CD14-positive monocyte (primary cell): ENCODE results near the gene SLC24A4. TPM values are rescaled to one million over a fixed set of nuclear protein-coding genes. Genes with fewer than 3 reads are reported as not detected.
A peak's percentile ranks its signal among the peaks of the same experiment; 100 is the strongest.

Source experiments
- DNase-seq, 3 donors: peaks; one replicate each; pipeline ENCODE4 v3.0.0-alpha.2; 2011 to 2022
- H2AFZ ChIP-seq: 2 replicates; pipeline ENCODE4 v1.6.0; 2012; ENCODE audit warnings: mild to moderate bottlenecking, low read depth, low read length, inconsistent platforms; ENCODE audit not compliant: insufficient read depth, poor library complexity, severe bottlenecking
- H3K27ac ChIP-seq, 2 donors: 1 replicate in 1 of 2; 2 replicates in 1 of 2; pipeline ENCODE4 v1.5.1; 2012 to 2013; ENCODE audit warnings: low read length in 2 of 2, control low read depth in 1 of 2, inconsistent platforms in 1 of 2, low read depth in 1 of 2, mild to moderate bottlenecking in 1 of 2
- H3K27me3 ChIP-seq, 2 donors: one replicate each; pipeline versions ENCODE4 v1.6.0 to v1.6.1; 2011 to 2013; ENCODE audit warnings: low read length in 2 of 2; ENCODE audit not compliant: control insufficient read depth in 2 of 2, insufficient read depth in 2 of 2
- H3K36me3 ChIP-seq, 2 donors: replicated peaks in 1 of 2; 1 replicate in 1 of 2; 2 replicates in 1 of 2; pipeline versions ENCODE4 v1.5.1 to v1.6.1; 2012 to 2013; ENCODE audit warnings: low read length in 2 of 2, control low read depth in 1 of 2, inconsistent platforms in 1 of 2, mild to moderate bottlenecking in 1 of 2; ENCODE audit not compliant: insufficient read depth in 2 of 2, control insufficient read depth in 1 of 2
- H3K4me1 ChIP-seq, 2 donors: 1 replicate in 1 of 2; 2 replicates in 1 of 2; pipeline versions ENCODE4 v1.5.1 to v1.6.1; 2012 to 2013; ENCODE audit warnings: low read length in 2 of 2, control low read depth in 1 of 2, inconsistent platforms in 1 of 2, mild to moderate bottlenecking in 1 of 2, moderate library complexity in 1 of 2; ENCODE audit not compliant: insufficient read depth in 2 of 2, control insufficient read depth in 1 of 2
- H3K4me2 ChIP-seq: replicated peaks from 2 replicates; pipeline ENCODE3; 2012; ENCODE audit warnings: low read length, moderate library complexity, mild to moderate bottlenecking; ENCODE audit not compliant: poor library complexity, severe bottlenecking; ENCODE audit errors: extremely low read depth
- H3K4me3 ChIP-seq, 3 experiments: fragments of 200-600 bp in 1 of 3; sonication (generic) in 1 of 3; replicated peaks in 1 of 3; 1 replicate in 2 of 3; 2 replicates in 1 of 3; pipeline ENCODE4 v1.5.1; 2011 to 2013; ENCODE audit warnings: low read length in 3 of 3, mild to moderate bottlenecking in 3 of 3, control low read depth in 2 of 3, low read depth in 2 of 3, inconsistent platforms in 1 of 3, moderate library complexity in 1 of 3
- H3K79me2 ChIP-seq: 2 replicates; pipeline ENCODE4 v1.6.0; 2012; ENCODE audit warnings: mild to moderate bottlenecking, control low read depth, inconsistent platforms, low read length, moderate library complexity; ENCODE audit not compliant: insufficient read depth
- H3K9ac ChIP-seq: 2 replicates; pipeline ENCODE4 v1.6.0; 2017; ENCODE audit warnings: low read length, mild to moderate bottlenecking; ENCODE audit not compliant: insufficient read depth, poor library complexity, severe bottlenecking
- H3K9me3 ChIP-seq, 2 donors: replicated peaks in 1 of 2; 1 replicate in 1 of 2; 2 replicates in 1 of 2; pipeline versions ENCODE4 v1.5.1 to v1.6.1; 2012 to 2013; ENCODE audit warnings: low read length in 2 of 2, control low read depth in 1 of 2; ENCODE audit not compliant: control insufficient read depth in 1 of 2, insufficient read depth in 1 of 2
- H4K20me1 ChIP-seq: 2 replicates; pipeline ENCODE4 v1.6.0; 2012; ENCODE audit warnings: mild to moderate bottlenecking, low read length, control low read depth, moderate library complexity; ENCODE audit not compliant: insufficient read depth
- H3K27ac Mint-ChIP-seq, 7 donors: one replicate each; pipeline ENCODE4 v1.8.0; 2020; ENCODE audit warnings: mild to moderate bottlenecking in 7 of 7, mixed read lengths in 7 of 7, moderate library complexity in 6 of 7, inconsistent platforms in 2 of 7
- H3K27me3 Mint-ChIP-seq, 3 donors: one replicate each; pipeline ENCODE4 v1.8.0; 2021 to 2022; ENCODE audit warnings: low read depth in 3 of 3, mild to moderate bottlenecking in 3 of 3, mixed read lengths in 3 of 3, moderate library complexity in 3 of 3, inconsistent platforms in 1 of 3
- H3K36me3 Mint-ChIP-seq, 2 donors: one replicate each; pipeline ENCODE4 v1.8.0; 2020; ENCODE audit warnings: mixed read lengths in 2 of 2, inconsistent platforms in 1 of 2, mild to moderate bottlenecking in 1 of 2
- H3K4me1 Mint-ChIP-seq: one replicate; pipeline ENCODE4 v1.8.0; 2020; ENCODE audit warnings: mild to moderate bottlenecking, mixed read lengths
- H3K4me3 Mint-ChIP-seq, 2 donors: one replicate each; pipeline ENCODE4 v1.8.0; 2020; ENCODE audit warnings: mild to moderate bottlenecking in 2 of 2, mixed read lengths in 2 of 2, moderate library complexity in 1 of 2
- H3K9me3 Mint-ChIP-seq, 7 donors: one replicate each; pipeline ENCODE4 v1.8.0; 2020 to 2022; ENCODE audit warnings: mixed read lengths in 7 of 7, mild to moderate bottlenecking in 6 of 7, moderate library complexity in 6 of 7, inconsistent platforms in 2 of 7
- WGBS: methylation state at CpG from one replicate; pipeline ENCODE4 v1.1.5; 2013; ENCODE audit warnings: missing lambda C conversion rate; ENCODE audit not compliant: insufficient coverage; 5-methylcytosine and 5-hydroxymethylcytosine counted together
- intact Hi-C, 2 donors: fragments of 100-400 bp; cut with micrococcal nuclease; formaldehyde crosslinking; loops; one replicate each; pipeline versions ENCODE4 v1.15.0 to v1.15.1; 2023
- polyA plus RNA-seq, 3 donors: library from polyadenylated mRNA; depleted of rRNA in 1 of 3; unstranded in 2 of 3; stranded (reverse) in 1 of 3; fragments of 300-500 nt in 2 of 3; fragments of >200 nt in 1 of 3; fragmentation: Illumina TruSeq in 2 of 3; gene quantifications; 1 replicate in 2 of 3; 2 replicates in 1 of 3; pipeline ENCODE4 v1.2.3, GENCODE V29; 2012 to 2021
- TF ChIP-seq, protein P1 (sequence below): fragments of 200-600 bp; IDR thresholded peaks from one replicate; pipeline ENCODE4 v1.8.0; 2022; ENCODE audit warnings: antibody characterized with exemption, mild to moderate bottlenecking

The SLC24A4 gene
- polyA plus RNA-seq, 3 donors: 20.0 to 41.9 (median 26.5) TPM

DNA sequence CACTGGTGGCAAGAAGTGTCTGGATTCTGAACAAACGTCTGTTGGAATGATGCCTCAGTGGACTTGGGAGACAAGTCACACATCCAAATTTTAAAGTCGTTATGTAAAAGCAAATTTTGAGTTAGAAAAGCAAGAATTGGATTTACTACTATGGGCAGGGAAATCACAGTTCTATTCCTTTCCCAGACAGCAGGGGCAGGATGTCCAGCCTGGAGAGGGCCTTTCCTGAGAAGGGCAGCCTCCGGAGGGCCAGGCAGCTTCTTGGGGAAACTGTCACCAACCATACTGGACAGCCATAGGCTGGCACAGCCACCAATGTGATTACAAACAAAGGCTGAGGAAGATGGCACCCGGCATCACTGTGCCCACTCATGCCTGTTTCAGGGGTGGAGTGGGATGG, 11.1 kb downstream of the SLC24A4 start:
- intact Hi-C loops: no loop called here
- no peaks in the 10 kb centered on the region for H3K9me3 ChIP-seq
- no peak overlapping the region for H3K27ac ChIP-seq
- no peaks in the 10 kb centered on the region for H3K4me1 ChIP-seq
- H3K79me2 ChIP-seq: no peaks in the 10 kb centered on the region
- Mint-ChIP-seq H3K36me3 (peaks cover 66 to 72% of the 10 kb centered on the region in 2 donors), H3K4me1 (no peaks in the 10 kb centered on the region), H3K27me3 (peaks cover 14 to 23% (median 18%) of the 10 kb centered on the region in 3 donors), H3K27ac (peak overlapping the region in 1 of 7 donors; percentile 25), H3K9me3 (peaks cover 0 to 2% (median 0%) of the 10 kb centered on the region in 7 donors), H3K4me3 (no peak overlapping the region)
- H2AFZ ChIP-seq: no peak overlapping the region
- WGBS: 90% methylated on average over 2 of the region's 4 CpGs
- no peak overlapping the region for H3K4me3 ChIP-seq
- no peak overlapping the region for H3K9ac ChIP-seq
- H4K20me1 ChIP-seq: peaks cover 21% of the 10 kb centered on the region
- TF ChIP-seq, protein P1, sequence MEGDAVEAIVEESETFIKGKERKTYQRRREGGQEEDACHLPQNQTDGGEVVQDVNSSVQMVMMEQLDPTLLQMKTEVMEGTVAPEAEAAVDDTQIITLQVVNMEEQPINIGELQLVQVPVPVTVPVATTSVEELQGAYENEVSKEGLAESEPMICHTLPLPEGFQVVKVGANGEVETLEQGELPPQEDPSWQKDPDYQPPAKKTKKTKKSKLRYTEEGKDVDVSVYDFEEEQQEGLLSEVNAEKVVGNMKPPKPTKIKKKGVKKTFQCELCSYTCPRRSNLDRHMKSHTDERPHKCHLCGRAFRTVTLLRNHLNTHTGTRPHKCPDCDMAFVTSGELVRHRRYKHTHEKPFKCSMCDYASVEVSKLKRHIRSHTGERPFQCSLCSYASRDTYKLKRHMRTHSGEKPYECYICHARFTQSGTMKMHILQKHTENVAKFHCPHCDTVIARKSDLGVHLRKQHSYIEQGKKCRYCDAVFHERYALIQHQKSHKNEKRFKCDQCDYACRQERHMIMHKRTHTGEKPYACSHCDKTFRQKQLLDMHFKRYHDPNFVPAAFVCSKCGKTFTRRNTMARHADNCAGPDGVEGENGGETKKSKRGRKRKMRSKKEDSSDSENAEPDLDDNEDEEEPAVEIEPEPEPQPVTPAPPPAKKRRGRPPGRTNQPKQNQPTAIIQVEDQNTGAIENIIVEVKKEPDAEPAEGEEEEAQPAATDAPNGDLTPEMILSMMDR: no peak
- peaks cover 0 to 4% of the 10 kb centered on the region in 2 donors for H3K27me3 ChIP-seq
- H3K4me2 ChIP-seq: no peak overlapping the region
- no peak for DNase-seq
- peaks cover 0 to 52% of the 10 kb centered on the region in 2 donors for H3K36me3 ChIP-seq

- H3K27me3 Mint-ChIP-seq: peaks cover 18 to 34% (median 29%) of the 10 kb centered on the region in 3 donors
- H3K9me3 ChIP-seq: no peaks in the 10 kb centered on the region
- H3K4me3 ChIP-seq: no peak overlapping the region
- no peak for DNase-seq
- H4K20me1 ChIP-seq: peaks cover 41% of the 10 kb centered on the region
- intact Hi-C loops: no loop called here
- no peak overlapping the region for H3K4me3 Mint-ChIP-seq
- H3K9ac ChIP-seq: no peak overlapping the region
- WGBS: 82% methylated on average over 6 of the region's 6 CpGs
- H3K36me3 ChIP-seq: peaks cover 0 to 31% of the 10 kb centered on the region in 2 donors
- H3K4me2 ChIP-seq: no peak overlapping the region
- no peaks in the 10 kb centered on the region for H3K79me2 ChIP-seq
- peaks cover 5% of the 10 kb centered on the region for H3K4me1 Mint-ChIP-seq
- peaks cover 55 to 81% of the 10 kb centered on the region in 2 donors for H3K36me3 Mint-ChIP-seq
- H3K9me3 Mint-ChIP-seq: peaks cover 0 to 2% (median 0%) of the 10 kb centered on the region in 7 donors
- peaks cover 0 to 4% of the 10 kb centered on the region in 2 donors for H3K27me3 ChIP-seq
- H2AFZ ChIP-seq: no peak overlapping the region
- H3K27ac Mint-ChIP-seq: no peak overlapping the region
- H3K27ac ChIP-seq: no peak overlapping the region
- TF ChIP-seq, protein P1: no peak
- no peaks in the 10 kb centered on the region for H3K4me1 ChIP-seq
These were observed 13.4 kb downstream of the SLC24A4 start for GRCh38 chr14:92336363-92336762.
